CD14-positive monocyte (primary cell): ENCODE measurements around the gene VLDLR. TPM values are rescaled to one million over a fixed set of nuclear protein-coding genes. Genes with fewer than 3 reads are reported as not detected.

ENCODE experiments used
- DNase-seq, 3 donors: peaks; one replicate each; pipeline ENCODE4 v3.0.0-alpha.2; 2011 to 2022
- H2AFZ ChIP-seq: 2 replicates; pipeline ENCODE4 v1.6.0; 2012; ENCODE audit warnings: mild to moderate bottlenecking, low read depth, low read length, inconsistent platforms; ENCODE audit not compliant: insufficient read depth, poor library complexity, severe bottlenecking
- H3K27ac ChIP-seq, 2 donors: 1 replicate in 1 of 2; 2 replicates in 1 of 2; pipeline ENCODE4 v1.5.1; 2012 to 2013; ENCODE audit warnings: low read length in 2 of 2, control low read depth in 1 of 2, inconsistent platforms in 1 of 2, low read depth in 1 of 2, mild to moderate bottlenecking in 1 of 2
- H3K27me3 ChIP-seq, 2 donors: one replicate each; pipeline versions ENCODE4 v1.6.0 to v1.6.1; 2011 to 2013; ENCODE audit warnings: low read length in 2 of 2; ENCODE audit not compliant: control insufficient read depth in 2 of 2, insufficient read depth in 2 of 2
- H3K36me3 ChIP-seq, 2 donors: replicated peaks in 1 of 2; 1 replicate in 1 of 2; 2 replicates in 1 of 2; pipeline versions ENCODE4 v1.5.1 to v1.6.1; 2012 to 2013; ENCODE audit warnings: low read length in 2 of 2, control low read depth in 1 of 2, inconsistent platforms in 1 of 2, mild to moderate bottlenecking in 1 of 2; ENCODE audit not compliant: insufficient read depth in 2 of 2, control insufficient read depth in 1 of 2
- H3K4me1 ChIP-seq, 2 donors: 1 replicate in 1 of 2; 2 replicates in 1 of 2; pipeline versions ENCODE4 v1.5.1 to v1.6.1; 2012 to 2013; ENCODE audit warnings: low read length in 2 of 2, control low read depth in 1 of 2, inconsistent platforms in 1 of 2, mild to moderate bottlenecking in 1 of 2, moderate library complexity in 1 of 2; ENCODE audit not compliant: insufficient read depth in 2 of 2, control insufficient read depth in 1 of 2
- H3K4me2 ChIP-seq: replicated peaks from 2 replicates; pipeline ENCODE3; 2012; ENCODE audit warnings: low read length, moderate library complexity, mild to moderate bottlenecking; ENCODE audit not compliant: poor library complexity, severe bottlenecking; ENCODE audit errors: extremely low read depth
- H3K4me3 ChIP-seq, 3 experiments: fragments of 200-600 bp in 1 of 3; sonication (generic) in 1 of 3; replicated peaks in 1 of 3; 1 replicate in 2 of 3; 2 replicates in 1 of 3; pipeline ENCODE4 v1.5.1; 2011 to 2013; ENCODE audit warnings: low read length in 3 of 3, mild to moderate bottlenecking in 3 of 3, control low read depth in 2 of 3, low read depth in 2 of 3, inconsistent platforms in 1 of 3, moderate library complexity in 1 of 3
- H3K79me2 ChIP-seq: 2 replicates; pipeline ENCODE4 v1.6.0; 2012; ENCODE audit warnings: mild to moderate bottlenecking, control low read depth, inconsistent platforms, low read length, moderate library complexity; ENCODE audit not compliant: insufficient read depth
- H3K9ac ChIP-seq: 2 replicates; pipeline ENCODE4 v1.6.0; 2017; ENCODE audit warnings: low read length, mild to moderate bottlenecking; ENCODE audit not compliant: insufficient read depth, poor library complexity, severe bottlenecking
- H3K9me3 ChIP-seq, 2 donors: replicated peaks in 1 of 2; 1 replicate in 1 of 2; 2 replicates in 1 of 2; pipeline versions ENCODE4 v1.5.1 to v1.6.1; 2012 to 2013; ENCODE audit warnings: low read length in 2 of 2, control low read depth in 1 of 2; ENCODE audit not compliant: control insufficient read depth in 1 of 2, insufficient read depth in 1 of 2
- H4K20me1 ChIP-seq: 2 replicates; pipeline ENCODE4 v1.6.0; 2012; ENCODE audit warnings: mild to moderate bottlenecking, low read length, control low read depth, moderate library complexity; ENCODE audit not compliant: insufficient read depth
- H3K27ac Mint-ChIP-seq, 7 donors: one replicate each; pipeline ENCODE4 v1.8.0; 2020; ENCODE audit warnings: mild to moderate bottlenecking in 7 of 7, mixed read lengths in 7 of 7, moderate library complexity in 6 of 7, inconsistent platforms in 2 of 7
- H3K27me3 Mint-ChIP-seq, 3 donors: one replicate each; pipeline ENCODE4 v1.8.0; 2021 to 2022; ENCODE audit warnings: low read depth in 3 of 3, mild to moderate bottlenecking in 3 of 3, mixed read lengths in 3 of 3, moderate library complexity in 3 of 3, inconsistent platforms in 1 of 3
- H3K36me3 Mint-ChIP-seq, 2 donors: one replicate each; pipeline ENCODE4 v1.8.0; 2020; ENCODE audit warnings: mixed read lengths in 2 of 2, inconsistent platforms in 1 of 2, mild to moderate bottlenecking in 1 of 2
- H3K4me1 Mint-ChIP-seq: one replicate; pipeline ENCODE4 v1.8.0; 2020; ENCODE audit warnings: mild to moderate bottlenecking, mixed read lengths
- H3K4me3 Mint-ChIP-seq, 2 donors: one replicate each; pipeline ENCODE4 v1.8.0; 2020; ENCODE audit warnings: mild to moderate bottlenecking in 2 of 2, mixed read lengths in 2 of 2, moderate library complexity in 1 of 2
- H3K9me3 Mint-ChIP-seq, 7 donors: one replicate each; pipeline ENCODE4 v1.8.0; 2020 to 2022; ENCODE audit warnings: mixed read lengths in 7 of 7, mild to moderate bottlenecking in 6 of 7, moderate library complexity in 6 of 7, inconsistent platforms in 2 of 7
- WGBS: methylation state at CpG from one replicate; pipeline ENCODE4 v1.1.5; 2013; ENCODE audit warnings: missing lambda C conversion rate; ENCODE audit not compliant: insufficient coverage; 5-methylcytosine and 5-hydroxymethylcytosine counted together
- intact Hi-C, 2 donors: fragments of 100-400 bp; cut with micrococcal nuclease; formaldehyde crosslinking; loops; one replicate each; pipeline versions ENCODE4 v1.15.0 to v1.15.1; 2023
- polyA plus RNA-seq, 3 donors: library from polyadenylated mRNA; depleted of rRNA in 1 of 3; unstranded in 2 of 3; stranded (reverse) in 1 of 3; fragments of 300-500 nt in 2 of 3; fragments of >200 nt in 1 of 3; fragmentation: Illumina TruSeq in 2 of 3; gene quantifications; 1 replicate in 2 of 3; 2 replicates in 1 of 3; pipeline ENCODE4 v1.2.3, GENCODE V29; 2012 to 2021
- TF ChIP-seq, protein P1 (sequence below): fragments of 200-600 bp; IDR thresholded peaks from one replicate; pipeline ENCODE4 v1.8.0; 2022; ENCODE audit warnings: antibody characterized with exemption, mild to moderate bottlenecking

VLDLR gene
- polyA plus RNA-seq, 3 donors: 0.05 to 0.07 TPM; not detected in 1

GRCh38 chr9:2631263-2631662, 9.7 kb downstream of the VLDLR start:
- Mint-ChIP-seq H3K9me3 (peaks cover 0 to 6% (median 0%) of the 10 kb centered on the region in 7 donors), H3K27ac (no peak overlapping the region), H3K4me3 (no peak overlapping the region), H3K36me3 (no peaks in the 10 kb centered on the region), H3K27me3 (peaks cover 5 to 9% (median 7%) of the 10 kb centered on the region in 3 donors), H3K4me1 (no peaks in the 10 kb centered on the region)
- TF ChIP-seq, protein P1, sequence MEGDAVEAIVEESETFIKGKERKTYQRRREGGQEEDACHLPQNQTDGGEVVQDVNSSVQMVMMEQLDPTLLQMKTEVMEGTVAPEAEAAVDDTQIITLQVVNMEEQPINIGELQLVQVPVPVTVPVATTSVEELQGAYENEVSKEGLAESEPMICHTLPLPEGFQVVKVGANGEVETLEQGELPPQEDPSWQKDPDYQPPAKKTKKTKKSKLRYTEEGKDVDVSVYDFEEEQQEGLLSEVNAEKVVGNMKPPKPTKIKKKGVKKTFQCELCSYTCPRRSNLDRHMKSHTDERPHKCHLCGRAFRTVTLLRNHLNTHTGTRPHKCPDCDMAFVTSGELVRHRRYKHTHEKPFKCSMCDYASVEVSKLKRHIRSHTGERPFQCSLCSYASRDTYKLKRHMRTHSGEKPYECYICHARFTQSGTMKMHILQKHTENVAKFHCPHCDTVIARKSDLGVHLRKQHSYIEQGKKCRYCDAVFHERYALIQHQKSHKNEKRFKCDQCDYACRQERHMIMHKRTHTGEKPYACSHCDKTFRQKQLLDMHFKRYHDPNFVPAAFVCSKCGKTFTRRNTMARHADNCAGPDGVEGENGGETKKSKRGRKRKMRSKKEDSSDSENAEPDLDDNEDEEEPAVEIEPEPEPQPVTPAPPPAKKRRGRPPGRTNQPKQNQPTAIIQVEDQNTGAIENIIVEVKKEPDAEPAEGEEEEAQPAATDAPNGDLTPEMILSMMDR: no peak
- no peak overlapping the region for H3K4me3 ChIP-seq
- H3K36me3 ChIP-seq: no peaks in the 10 kb centered on the region
- H3K9ac ChIP-seq: no peak overlapping the region
- H3K27ac ChIP-seq: no peak overlapping the region
- H2AFZ ChIP-seq: no peak overlapping the region
- peaks cover 4% of the 10 kb centered on the region in 2 donors for H3K27me3 ChIP-seq
- no peak for DNase-seq
- WGBS: no CpG with 5 or more reads among the region's 1 CpG
- H3K4me2 ChIP-seq: no peak overlapping the region
- H3K79me2 ChIP-seq: no peaks in the 10 kb centered on the region
- no peaks in the 10 kb centered on the region for H4K20me1 ChIP-seq
- H3K9me3 ChIP-seq: no peaks in the 10 kb centered on the region
- intact Hi-C loops: no loop called here
- no peaks in the 10 kb centered on the region for H3K4me1 ChIP-seq

DNA sequence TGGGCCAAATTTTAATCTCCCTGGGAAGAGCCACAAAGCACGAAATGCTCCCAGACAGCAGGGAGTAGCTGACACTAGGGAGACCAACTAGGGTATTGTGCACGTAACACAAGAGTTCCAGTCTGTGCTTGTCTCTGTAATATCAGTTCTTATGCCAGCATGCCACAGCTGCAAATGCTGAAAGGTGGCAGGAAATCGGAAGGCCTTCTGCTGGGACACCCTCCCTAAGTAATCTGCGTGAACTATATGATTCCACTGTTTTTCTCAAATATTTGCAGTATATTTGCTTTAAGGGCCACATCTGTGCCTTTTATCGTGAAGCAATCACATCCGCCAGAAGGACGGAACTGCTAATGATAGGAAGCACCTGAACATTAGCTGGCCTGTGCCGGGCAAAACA, 12.6 kb downstream of the VLDLR start:
- Mint-ChIP-seq H3K27me3 (peaks cover 0 to 5% (median 4%) of the 10 kb centered on the region in 3 donors), H3K9me3 (peaks cover 0 to 5% (median 0%) of the 10 kb centered on the region in 7 donors), H3K27ac (no peak overlapping the region), H3K4me3 (no peak overlapping the region), H3K36me3 (no peaks in the 10 kb centered on the region), H3K4me1 (no peaks in the 10 kb centered on the region)
- intact Hi-C loops: no loop called here
- H3K4me3 ChIP-seq: no peak overlapping the region
- no peak overlapping the region for H3K9ac ChIP-seq
- H3K4me2 ChIP-seq: no peak overlapping the region
- no peak for DNase-seq
- TF ChIP-seq, protein P1: no peak
- H3K9me3 ChIP-seq: no peaks in the 10 kb centered on the region
- H3K36me3 ChIP-seq: no peaks in the 10 kb centered on the region
- no peaks in the 10 kb centered on the region for H3K79me2 ChIP-seq
- H3K27me3 ChIP-seq: peaks cover 0 to 4% of the 10 kb centered on the region in 2 donors
- 89% methylated on average over 8 of the region's 8 CpGs for WGBS
- H3K4me1 ChIP-seq: no peaks in the 10 kb centered on the region
- no peak overlapping the region for H3K27ac ChIP-seq
- no peak overlapping the region for H2AFZ ChIP-seq
- H4K20me1 ChIP-seq: no peaks in the 10 kb centered on the region
